Forelimb muscle (tissue), 1 donor: ENCODE results near the gene DUSP10. TPM values are rescaled to one million over a fixed set of nuclear protein-coding genes. Genes with fewer than 3 reads are reported as not detected.

Source experiments
- DNase-seq: peaks from one replicate; pipeline ENCODE4 v3.0.0-alpha.2; 2013; ENCODE audit warnings: low read depth
- polyA plus RNA-seq: library from polyadenylated mRNA; unstranded; fragments of 120-200 nt; gene quantifications from one replicate; pipeline ENCODE4 v1.2.1, GENCODE V29; 2013; ENCODE audit not compliant: insufficient read length

Gene DUSP10
- polyA plus RNA-seq, 1 donor = 20.6 TPM

GRCh38 chr1:221765527-221765926 is 23.6 kb upstream of the DUSP10 start:
- DNase-seq = no peak

GRCh38 chr1:221762121-221762520 is 20.2 kb upstream of the DUSP10 start:
- no peak for DNase-seq

- DNase-seq = no peak
Measured at GRCh38 chr1:221761354-221762002, 19.6 kb upstream of the DUSP10 start.

GRCh38 chr1:221760911-221761310 is 19.0 kb upstream of the DUSP10 start:
- DNase-seq = no peak

GRCh38 chr1:221759436-221759835 is 17.5 kb upstream of the DUSP10 start:
- no peak for DNase-seq

- no peak for DNase-seq
Measured at GRCh38 chr1:221758455-221758854, 16.6 kb upstream of the DUSP10 start.

GRCh38 chr1:221756830-221757551 is 15.1 kb upstream of the DUSP10 start:
- DNase-seq = no peak

GRCh38 chr1:221753828-221754188 is 11.9 kb upstream of the DUSP10 start:
- DNase-seq = no peak

GRCh38 chr1:221751226-221751887 is 9.5 kb upstream of the DUSP10 start:
- no peak for DNase-seq

- no peak for DNase-seq
Measured at GRCh38 chr1:221748981-221749380, 7.1 kb upstream of the DUSP10 start.

- no peak for DNase-seq
Measured at GRCh38 chr1:221747839-221748238, 6.0 kb upstream of the DUSP10 start.

- DNase-seq = no peak
Measured at GRCh38 chr1:221743416-221744208, 1.7 kb upstream of the DUSP10 start.

GRCh38 chr1:221742555-221743415 is 896 bp upstream of the DUSP10 start:
- no peak for DNase-seq

- no peak for DNase-seq
Measured at GRCh38 chr1:221740993-221741702, 741 bp downstream of the DUSP10 start.

GRCh38 chr1:221740369-221740992 is 1.4 kb downstream of the DUSP10 start:
- no peak for DNase-seq

GRCh38 chr1:221739677-221740025 is 2.2 kb downstream of the DUSP10 start:
- no peak for DNase-seq

GRCh38 chr1:221739018-221739676 is 2.7 kb downstream of the DUSP10 start:
- DNase-seq = no peak

- DNase-seq = no peak
Measured at GRCh38 chr1:221736714-221737113, 5.2 kb downstream of the DUSP10 start.

- no peak for DNase-seq
Measured at GRCh38 chr1:221735999-221736398, 5.9 kb downstream of the DUSP10 start.

GRCh38 chr1:221734187-221734586 is 7.7 kb downstream of the DUSP10 start:
- DNase-seq = no peak
